NAMALWA (cell line): ENCODE results near the gene FSIP1.

ENCODE experiments used
- DNase-seq: peaks from one replicate; pipeline ENCODE4 v3.0.0-alpha.2; 2015; ENCODE audit warnings: low spot score

FSIP1 gene

DNA sequence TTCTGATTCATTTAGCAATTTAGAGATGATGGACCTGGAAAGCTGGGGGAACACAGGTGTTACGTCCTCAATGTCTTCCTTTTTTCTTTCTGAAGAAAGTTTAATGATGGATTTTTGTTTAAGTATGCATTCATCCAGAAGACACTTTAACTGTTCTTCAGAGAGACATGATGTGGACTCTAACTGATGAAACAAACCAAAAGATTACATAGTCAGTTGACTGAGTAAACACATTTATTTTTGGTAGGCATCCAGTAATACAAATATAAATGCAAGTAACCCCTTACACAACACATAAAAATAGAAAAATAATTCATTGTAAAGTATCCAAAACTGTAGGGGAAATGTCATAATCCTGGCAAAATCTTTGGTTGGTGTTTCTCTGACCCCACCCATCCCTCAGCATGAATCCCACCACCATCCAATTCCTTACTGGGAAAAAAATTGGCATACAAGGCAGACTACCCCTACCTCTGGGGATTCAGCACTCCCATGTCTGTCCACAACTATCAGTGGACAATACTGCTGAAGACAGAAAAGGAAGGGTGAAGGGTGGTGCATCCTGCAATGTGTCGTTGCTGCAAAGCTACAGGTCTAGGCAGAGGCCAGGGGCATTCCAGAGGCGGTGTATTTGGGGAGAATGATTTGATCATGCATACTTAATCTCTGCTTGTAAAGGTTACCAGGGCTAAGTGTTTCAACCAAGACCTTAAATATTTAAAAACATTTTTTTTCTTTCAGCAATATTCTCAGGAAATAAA lies 164.4 kb downstream of the FSIP1 start:
- DNase-seq: no peak

DNA sequence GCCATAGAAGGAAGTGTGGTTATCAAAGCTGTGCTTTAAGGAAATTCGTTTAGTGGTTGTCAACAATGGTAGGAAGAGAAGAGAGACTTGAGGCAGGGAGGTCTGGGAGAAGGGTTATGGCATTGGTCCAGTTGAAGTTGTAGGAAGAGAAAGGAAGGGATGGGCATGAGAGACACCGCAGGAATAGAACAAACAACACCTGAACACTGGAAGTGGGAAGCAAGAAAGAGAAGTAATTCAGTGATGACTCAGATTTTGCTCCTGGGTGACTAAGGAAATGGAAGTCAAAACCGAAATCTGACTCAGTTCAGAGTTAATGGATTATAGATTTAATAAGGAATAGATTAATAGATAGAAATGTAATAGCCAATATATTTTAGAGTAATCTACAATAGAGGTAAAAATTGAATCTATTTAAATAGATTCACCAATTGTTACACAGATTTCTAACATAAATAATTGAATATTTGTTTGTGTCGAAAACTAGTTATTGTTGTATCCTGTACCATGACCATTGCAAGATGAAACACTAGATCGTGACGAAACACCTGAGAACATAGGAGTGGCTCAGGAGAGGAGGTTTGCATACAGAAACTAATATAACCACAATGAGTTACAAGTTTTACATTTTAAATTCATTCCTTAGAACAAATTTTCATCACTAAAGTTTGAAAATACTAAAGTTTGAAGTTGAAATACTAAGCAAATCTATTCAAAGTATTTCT lies 165.7 kb downstream of the FSIP1 start:
- no peak for DNase-seq

DNA sequence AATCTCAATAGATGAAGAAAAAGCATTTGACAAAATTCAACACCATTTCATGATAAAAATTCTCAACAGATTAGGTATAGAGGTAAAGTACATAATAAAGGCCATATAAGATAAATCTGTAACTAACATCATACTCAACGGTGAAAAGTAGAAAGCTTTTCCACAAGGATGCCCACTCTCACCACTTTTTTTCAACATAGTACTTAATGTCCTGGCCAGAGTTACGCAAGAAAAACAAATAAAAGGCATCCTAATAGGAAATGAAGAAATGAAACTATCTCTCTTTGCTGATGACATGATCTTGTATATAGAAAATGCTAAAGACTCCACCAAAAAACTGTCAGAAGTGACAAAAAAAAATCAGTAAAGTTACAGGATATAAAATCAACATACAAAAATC lies 168.8 kb downstream of the FSIP1 start:
- DNase-seq: no peak

DNA sequence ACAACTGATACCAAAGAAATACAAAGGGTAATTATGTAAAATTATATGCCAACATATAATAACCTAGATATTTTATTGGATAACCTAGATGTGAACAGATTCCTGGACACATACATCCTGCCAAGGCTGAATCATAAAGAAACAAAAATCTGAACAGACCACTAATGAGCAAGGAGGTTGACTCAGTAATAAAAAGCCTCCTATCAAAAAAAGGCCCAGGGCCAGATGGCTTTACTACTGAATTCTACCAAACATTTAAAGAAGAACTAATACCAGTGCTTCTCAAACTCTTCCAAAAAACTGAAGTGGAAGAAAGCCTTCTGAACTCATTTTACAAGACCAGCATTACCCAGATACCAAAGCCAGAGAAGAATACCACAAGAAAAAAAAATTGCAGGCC lies 169.4 kb downstream of the FSIP1 start:
- DNase-seq: no peak

DNA sequence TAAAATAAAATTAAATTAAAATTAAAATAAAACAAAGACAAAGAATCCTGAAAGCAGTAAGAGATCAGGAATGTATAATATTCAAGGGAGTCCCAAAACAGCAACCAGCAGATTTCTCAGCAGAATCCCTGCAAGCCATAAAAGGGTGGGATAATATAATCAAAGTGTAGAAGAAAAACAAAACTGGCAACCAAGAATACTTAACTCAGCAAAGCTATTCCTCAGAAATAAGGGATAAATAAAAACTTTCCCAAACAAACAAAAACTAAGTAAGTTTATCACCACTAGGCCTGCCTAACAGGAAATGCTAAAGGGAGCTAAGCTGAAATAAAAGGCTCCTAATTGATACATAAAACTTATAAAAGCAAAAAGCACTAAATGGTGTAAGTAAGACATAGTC lies 172.0 kb downstream of the FSIP1 start:
- no peak for DNase-seq

DNA sequence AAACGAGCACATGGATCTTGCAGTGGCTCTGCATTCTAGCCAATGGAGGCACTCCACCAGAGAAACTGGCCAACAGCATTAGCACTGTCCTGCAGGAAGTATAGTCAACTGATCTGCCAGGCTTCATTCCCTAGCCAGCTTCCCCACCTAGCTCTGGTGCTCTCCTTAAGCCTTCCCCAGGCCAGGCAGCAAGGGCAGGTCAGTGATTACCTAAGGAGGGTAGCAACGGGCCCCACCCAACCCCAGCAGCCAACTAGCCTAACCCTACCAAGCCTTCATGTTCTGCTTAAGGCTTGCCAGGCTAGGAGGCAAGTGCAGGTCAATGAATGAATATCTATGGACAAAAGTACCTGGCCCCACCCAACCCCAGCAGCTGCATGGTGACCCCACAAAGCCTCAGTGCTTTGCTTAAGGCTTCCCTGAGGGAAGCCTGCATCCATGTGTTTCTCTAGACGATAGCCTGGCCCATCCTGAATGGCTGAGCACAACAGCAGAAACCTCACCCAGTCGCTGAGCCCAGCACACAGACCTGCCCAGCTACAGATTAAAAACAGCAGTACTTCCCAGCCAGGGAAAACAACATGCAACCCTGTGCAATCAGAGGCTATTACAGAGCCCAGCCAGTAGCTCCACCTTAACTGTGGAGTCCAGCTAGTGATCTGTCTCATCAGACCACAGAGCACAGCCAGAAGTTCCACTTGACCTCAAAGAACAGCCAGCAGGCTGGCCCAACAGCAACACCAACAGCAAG lies 173.3 kb downstream of the FSIP1 start:
- no peak for DNase-seq

DNA sequence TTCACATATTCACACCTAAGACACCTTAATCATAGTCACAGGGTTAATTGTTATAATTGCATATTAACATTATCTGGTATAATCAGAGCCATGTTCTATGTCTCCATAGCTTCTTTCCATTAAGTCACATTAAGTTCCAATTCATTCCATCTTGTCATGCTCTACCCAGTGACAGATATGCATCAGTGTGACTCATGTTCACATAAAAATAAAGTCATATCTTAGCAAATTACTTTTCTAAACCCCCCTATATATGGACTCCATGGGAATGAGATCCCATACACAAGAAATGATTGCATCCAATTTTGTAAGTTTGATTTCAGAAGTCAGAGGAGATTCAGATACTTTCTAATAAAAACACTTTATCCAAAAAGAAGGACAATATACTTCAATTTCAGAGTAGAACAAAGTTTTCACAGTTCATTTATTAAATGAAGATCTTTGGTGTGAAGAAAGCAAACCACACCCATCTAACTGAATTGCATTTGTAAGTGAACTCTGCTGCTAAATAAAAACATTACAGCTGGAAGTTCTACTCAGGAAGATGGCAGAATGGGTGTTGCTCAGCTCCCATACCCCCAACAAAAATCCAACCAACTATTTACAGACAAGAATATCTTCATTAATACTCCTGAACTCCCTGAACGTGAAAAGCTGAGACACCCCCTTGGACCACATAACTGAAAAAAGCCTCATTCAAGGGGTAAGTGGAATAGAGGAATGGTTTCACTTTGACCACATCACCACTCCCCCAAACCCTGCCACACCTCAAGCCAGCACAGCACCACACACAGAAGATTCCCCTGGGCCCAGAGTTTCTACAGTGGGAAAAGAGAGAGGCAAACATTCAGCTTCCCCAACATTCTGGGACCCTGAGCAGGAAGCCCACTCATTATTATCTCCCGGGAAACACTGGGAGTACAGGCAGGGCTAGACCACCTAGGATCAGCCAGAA lies 174.2 kb downstream of the FSIP1 start:
- DNase-seq: no peak

DNA sequence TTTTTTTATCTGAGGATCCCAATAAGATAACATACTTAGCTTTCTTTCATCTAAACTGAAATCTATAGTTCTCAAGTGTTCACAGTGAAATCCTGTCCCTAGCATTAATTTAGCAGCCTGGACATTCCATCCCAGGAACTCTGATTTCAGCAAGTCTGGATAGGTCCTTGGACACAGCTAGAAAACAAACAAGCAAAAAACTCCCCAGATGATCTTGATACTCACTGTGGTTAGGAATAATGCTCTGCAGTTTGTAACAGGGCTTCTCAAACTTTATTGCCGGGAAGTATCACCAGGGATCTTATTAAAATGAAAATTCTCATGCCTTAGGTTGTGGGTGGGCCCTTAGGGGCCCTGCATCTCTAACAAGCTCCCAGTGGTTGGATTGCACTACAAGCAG lies 177.5 kb downstream of the FSIP1 start:
- DNase-seq: no peak

DNA sequence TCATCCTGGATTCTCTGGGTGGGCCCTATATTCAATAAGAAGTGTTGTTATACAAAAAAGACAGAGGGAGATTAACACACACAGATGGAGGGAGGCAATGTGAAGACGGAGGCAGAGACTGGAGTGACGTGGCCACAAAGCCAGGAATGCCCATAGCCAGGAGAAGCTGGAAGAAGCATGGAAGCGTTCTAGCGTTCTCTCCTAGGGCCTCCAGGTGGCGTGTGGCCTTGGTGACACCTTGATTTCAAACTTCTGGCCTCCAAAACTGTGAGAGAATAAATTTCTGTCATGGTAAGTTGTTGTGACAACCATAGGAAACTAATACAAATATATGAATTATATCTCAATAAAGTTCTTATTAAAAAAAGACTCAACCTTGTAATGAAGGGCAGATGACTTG lies 180.5 kb downstream of the FSIP1 start:
- no peak for DNase-seq

DNA sequence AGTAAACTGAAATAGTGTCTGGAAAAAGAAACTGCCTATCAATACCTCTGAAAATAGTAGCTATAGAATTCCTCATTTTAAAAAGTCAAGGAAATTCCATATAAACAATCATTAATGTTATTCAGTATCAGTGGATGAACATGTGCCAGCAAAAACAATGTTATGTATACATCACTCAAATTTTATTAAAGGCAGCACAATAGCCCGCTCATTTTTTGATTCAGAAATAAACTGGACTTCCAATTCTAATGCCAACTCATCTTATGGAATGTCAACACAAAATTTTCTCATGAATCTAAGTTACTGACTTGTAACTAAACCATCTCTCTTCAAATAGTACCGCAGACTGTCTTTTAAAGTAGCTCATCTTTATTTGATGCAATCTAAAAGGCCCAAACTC lies 182.8 kb downstream of the FSIP1 start:
- no peak for DNase-seq

DNA sequence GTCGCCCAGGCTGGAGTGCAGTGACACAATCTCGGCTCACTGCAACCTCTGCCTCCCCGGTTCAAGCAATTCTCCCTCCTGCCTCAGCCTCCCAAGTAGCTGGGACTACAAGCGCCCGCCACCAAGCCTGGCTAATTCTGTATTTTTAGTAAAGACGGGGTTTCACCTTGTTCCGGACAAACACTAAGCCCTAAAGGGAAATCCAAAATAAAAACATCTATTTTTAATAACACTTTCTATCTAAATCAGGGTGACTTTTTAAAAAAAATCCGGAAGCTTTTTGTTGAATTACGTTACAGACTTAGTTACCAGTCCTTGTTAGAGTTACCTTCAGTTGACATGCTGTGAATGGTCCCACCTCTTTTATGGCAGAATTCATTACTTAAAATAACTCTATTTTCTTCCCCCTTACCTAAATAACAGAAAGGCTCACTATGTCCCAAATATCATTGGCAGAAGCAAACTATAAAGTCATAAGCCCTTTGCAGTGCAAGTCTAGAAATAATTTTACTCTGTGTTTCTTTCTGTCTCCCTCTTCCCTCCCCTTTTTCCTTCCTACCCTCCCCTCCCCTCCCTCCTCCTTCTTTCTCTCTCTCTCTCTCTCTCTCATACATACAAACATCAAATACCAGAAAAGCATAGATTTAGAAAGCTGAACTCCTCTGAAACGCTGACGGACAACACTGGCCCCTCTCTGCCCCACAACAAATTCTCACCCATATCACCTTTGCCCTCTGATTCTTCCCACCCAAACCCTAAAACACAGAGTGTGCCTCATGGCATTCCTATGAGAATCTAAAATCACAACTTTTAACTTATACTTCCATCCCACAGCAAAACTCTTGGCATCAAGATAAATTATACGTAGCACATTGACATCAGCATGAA lies 183.4 kb downstream of the FSIP1 start:
- no peak for DNase-seq

DNA sequence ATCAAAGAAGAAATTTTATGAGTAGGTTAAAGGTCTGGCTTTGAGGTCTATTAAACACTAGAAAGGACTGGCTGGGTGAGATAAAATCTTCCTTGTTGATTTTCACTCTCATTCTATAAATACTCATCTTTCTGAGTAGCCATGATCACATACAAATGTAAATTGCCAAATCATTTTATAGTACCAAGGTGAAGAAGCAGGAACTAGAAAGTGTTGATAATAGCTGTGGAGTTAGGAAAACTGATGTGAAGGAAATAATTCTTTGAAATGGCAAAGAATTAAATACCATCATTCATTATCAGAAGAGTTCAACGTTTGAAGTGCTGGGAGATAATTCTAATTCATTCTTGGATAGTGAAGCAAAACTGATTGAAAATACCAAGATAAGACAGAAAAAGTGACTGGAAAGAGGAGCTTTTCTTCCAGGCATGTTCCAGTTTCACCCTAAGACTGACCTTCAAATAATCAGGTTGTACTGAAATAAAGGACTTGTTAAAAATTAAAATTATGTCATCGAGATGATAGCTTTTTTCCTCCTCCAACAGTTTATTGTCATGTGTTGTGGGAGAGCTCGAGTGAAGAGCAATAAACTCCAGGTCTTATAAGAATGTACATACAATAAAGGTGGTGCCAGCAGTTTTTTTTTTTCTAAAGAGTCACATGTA lies 184.3 kb downstream of the FSIP1 start:
- no peak for DNase-seq

DNA sequence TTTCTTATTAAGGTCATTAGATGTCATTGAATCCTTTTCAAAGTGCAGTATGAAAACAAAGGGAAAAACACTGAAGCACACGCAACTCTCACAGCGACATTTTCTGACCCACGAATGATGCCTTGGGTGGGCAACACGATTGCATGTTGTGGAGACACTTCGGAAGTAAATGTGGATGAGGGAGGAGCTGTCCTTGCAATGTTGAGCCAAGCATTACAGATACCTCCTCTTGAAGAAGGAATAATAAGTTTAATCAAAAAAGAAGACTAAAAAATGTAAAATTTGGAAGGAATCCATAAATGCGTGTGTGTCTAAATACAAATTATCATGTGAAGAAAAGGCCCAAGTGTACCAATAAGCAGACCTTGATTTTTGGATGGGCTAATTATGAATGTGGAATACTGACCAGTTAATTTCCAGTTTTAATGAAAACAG lies 184.9 kb downstream of the FSIP1 start:
- no peak for DNase-seq

DNA sequence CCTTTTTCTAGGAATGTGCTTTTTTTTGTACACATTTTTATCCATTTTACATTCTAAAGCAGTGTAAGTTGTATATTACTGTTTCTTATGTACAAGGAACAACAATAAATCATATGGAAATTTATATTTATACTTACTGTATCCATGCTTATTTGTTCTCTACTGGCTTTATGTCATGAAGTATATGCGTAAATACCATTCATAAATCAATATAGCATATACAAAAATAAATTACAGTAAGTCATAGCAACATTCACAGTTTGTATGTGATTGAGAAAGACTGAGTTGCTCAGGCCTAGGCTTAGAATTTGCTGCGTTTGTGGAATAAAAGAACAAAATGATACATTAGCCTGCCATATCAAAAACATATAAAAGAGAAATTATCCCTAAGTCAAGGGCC lies 185.3 kb downstream of the FSIP1 start:
- no peak for DNase-seq

DNA sequence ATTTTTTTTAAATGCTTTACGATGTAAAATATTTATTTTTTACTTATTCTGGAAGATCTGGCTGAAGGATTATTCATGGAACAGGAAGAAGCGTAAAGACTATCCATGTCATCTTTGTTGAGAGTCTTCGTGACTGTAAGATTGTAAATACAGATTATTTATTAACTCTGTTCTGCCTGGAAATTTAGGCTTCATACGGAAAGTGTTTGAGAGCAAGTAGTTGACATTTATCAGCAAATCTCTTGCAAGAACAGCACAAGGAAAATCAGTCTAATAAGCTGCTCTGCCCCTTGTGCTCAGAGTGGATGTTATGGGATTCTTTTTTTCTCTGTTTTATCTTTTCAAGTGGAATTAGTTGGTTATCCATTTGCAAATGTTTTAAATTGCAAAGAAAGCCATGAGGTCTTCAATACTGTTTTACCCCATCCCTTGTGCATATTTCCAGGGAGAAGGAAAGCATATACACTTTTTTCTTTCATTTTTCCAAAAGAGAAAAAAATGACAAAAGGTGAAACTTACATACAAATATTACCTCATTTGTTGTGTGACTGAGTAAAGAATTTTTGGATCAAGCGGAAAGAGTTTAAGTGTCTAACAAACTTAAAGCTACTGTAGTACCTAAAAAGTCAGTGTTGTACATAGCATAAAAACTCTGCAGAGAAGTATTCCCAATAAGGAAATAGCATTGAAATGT lies 186.1 kb downstream of the FSIP1 start:
- no peak for DNase-seq

DNA sequence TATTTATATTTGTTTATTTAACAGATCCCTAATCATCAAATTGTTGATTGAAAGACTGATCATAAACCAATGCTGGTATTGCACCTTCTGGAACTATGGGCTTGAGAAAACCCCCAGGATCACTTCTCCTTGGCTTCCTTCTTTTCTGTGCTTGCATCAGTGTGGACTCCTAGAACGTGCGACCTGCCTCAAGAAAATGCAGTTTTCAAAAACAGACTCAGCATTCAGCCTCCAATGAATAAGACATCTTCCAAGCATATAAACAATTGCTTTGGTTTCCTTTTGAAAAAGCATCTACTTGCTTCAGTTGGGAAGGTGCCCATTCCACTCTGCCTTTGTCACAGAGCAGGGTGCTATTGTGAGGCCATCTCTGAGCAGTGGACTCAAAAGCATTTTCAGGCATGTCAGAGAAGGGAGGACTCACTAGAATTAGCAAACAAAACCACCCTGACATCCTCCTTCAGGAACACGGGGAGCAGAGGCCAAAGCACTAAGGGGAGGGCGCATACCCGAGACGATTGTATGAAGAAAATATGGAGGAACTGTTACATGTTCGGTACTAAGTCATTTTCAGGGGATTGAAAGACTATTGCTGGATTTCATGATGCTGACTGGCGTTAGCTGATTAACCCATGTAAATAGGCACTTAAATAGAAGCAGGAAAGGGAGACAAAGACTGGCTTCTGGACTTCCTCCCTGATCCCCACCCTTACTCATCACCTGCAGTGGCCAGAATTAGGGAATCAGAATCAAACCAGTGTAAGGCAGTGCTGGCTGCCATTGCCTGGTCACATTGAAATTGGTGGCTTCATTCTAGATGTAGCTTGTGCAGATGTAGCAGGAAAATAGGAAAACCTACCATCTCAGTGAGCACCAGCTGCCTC lies 187.1 kb downstream of the FSIP1 start:
- DNase-seq: no peak

DNA sequence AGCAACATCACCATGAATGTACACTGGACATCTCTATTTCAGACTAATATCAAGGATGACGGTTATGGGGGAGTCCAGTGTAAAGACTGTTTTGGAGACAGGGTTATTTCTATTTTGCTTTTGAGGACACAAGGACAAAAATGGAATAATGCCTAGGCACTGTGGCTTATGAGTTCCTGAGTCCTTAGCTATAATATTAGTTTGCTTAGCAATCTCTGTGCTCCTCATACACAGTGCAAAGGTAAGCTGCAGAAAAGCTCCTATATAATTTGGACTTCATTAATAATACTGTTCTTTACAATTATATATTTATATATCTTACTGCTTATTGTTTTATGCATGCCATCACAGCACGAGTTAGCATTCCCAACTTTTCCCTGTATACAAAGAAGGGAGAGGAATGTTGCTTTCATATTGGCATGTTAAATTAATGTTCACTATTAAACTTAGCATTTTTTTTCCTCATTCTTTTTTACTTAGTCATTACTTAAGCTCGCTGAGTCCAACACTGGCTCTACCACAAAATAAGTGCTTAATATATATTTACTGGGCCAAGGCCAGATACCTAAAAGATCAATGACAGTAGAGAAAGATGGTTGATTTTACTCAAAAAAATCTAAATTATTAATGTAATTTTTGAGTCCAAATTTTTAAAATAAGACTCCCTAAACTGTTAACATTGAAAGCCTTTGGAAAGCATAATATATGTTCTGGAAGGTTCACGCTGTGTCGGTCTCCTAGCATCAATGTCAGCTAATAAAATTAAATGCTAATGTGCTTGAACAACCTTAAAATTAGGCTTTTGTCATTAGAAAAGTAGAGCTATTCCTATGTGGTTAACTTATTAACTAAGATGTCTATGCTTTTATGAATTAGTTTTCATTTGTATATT lies 187.9 kb downstream of the FSIP1 start:
- no peak for DNase-seq
